Measurements from ENCODE around the gene HNRNPA3.
"Not testable (repeated sequence)": the region's sequence is repeated elsewhere in the genome, so short reads cannot be mapped to it uniquely, and the experiment has no call there.

Gene HNRNPA3

GRCh38 chr2:177234267-177234666, 21.7 kb downstream of the HNRNPA3 start:
- no peak for DNase-seq (ENCODE audit: low spot score)

DNA sequence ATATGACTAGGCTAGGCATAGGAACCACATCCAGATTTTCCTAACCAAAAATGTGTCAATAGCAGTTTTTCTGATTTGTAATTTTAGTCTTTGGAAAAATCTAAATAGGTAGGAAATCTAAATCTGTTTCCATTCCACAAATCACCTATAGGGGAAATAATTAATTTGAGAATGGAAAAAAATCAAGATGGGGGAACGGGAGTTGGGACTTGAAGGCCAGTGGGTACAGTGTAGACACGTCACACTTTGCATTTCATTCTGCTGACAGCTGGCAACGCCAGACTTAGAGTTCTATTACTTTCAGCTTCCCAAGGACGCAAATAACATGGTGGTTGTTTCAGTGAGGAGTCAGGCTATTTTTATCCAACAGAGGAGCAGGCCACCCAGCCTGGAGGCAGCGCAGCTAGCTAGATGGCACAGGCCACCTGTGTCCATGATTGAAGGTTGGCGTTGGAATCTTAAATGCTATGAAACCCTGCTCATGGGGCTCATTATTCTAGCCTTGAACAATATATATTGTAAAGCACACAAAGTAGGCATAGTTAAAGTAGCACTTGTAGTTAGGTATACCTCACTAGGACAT, 23.4 kb downstream of the HNRNPA3 start:
- no peak for DNase-seq (ENCODE audit: low spot score)

- DNase-seq (ENCODE audit: low spot score): no peak
These were observed 25.3 kb downstream of the HNRNPA3 start for GRCh38 chr2:177237932-177238331.

DNA sequence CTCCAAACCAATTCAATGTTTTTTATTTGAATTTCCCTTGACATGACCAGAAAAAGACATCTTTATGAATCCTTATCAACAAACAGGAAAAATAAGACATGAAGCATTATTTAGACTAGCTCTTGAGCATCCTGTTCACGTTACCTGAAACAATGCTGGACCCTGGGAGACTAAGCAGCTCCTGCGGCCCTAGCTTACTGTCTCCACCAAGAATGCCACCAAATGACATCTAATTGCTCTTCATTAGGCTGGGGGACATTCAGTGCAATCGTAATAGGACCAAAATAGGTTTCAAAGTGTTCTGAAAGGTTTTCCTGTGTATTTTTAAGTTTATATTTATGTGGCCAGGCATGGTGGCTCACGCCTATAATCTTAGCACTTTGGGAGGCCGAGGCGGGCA, 26.5 kb downstream of the HNRNPA3 start:
- no peak for DNase-seq (ENCODE audit: low spot score)

GRCh38 chr2:177239932-177240630, 27.5 kb downstream of the HNRNPA3 start:
- DNase-seq (ENCODE audit: low spot score): peak; percentile 35

GRCh38 chr2:177241711-177242120, 29.1 kb downstream of the HNRNPA3 start:
- no peak for DNase-seq (ENCODE audit: low spot score)

DNA sequence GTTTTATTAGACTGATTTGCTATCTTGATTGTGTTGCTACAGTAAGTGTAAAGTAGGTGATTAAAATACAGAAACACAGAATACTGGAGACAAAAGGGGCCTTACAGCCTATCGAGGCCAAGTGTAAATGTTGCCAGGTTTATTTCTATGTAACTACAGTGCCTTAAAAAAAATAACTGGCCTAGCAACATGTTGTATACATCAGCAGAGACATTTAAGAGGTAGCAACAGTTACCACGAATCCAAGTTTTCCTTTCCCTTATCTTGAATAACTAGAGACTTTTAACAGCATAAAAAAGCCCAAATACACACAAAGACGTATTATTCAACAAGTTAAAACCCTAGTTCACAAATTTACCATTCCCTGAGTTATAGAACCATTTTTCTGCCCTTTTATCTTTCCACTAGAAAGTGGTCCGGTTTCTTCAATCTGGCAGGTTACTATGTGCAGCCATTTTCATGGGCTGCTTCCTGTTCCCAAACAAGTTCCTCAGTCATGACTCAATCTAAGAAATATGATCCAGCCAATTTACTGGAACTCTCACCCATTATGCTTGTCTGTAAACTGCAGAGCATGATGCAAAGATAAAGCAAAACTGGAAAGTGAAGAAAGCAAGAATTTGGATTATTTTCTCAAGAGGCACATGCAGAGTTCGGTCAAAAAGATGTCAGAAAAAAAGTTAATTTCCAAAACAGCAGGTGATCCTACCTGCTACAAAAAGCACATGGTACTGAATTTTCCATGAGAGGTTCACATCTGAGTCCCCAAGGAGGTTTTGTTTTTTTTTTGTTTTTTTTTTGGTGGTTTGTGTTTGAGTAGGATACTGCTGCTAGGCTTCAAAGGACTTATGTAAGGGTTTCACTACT, 29.8 kb downstream of the HNRNPA3 start:
- peak; percentile 89 for DNase-seq (ENCODE audit: low spot score)

DNA sequence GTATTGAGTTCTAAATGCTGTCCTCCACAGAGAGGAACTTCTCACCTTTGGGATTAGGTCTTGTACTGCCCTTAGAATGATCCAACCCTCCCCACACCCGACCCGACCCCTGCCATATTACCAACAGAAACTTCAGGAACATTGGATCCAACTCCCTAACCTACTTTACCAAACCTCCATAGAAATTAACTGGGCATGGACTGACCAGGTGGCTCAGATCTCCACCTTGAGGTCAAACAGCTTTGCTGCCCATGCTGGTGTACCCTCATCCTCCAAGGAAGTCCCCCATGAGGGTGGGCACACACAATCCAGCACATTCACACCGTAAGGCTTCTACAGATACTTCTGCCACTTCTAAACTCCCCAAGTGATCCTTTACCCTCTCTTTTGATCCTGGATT, 30.5 kb downstream of the HNRNPA3 start:
- no peak for DNase-seq (ENCODE audit: low spot score)

DNA sequence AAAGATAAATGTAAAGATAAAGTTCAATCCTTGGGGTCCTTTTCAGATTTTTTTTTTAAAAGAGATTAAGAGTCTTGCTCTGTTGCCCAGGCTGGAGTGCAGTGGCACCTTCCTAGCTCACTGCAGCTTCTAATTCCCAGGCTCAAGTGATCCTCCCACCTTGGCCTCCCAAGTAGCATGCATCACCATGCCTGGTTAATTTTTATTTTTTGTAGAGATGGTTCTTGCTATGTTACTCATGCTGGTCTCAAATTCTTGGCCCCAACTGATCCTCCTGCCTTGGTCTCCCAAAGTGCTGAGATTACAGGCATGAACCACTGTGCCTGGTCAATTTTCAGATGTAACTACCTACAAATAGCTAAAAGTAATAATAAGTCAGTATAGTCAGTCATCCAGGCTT, 30.9 kb downstream of the HNRNPA3 start:
- no peak for DNase-seq (ENCODE audit: low spot score)

- DNase-seq (ENCODE audit: low spot score): no peak
These were observed 31.7 kb downstream of the HNRNPA3 start for GRCh38 chr2:177244244-177244771.

- DNase-seq (ENCODE audit: low spot score): peak; percentile 87
These were observed 32.4 kb downstream of the HNRNPA3 start for GRCh38 chr2:177245010-177245422.

GRCh38 chr2:177246000-177246399, 33.4 kb downstream of the HNRNPA3 start:
- no peak for DNase-seq (ENCODE audit: low spot score)

- not testable (repeated sequence) for DNase-seq (ENCODE audit: low spot score)
These were observed 34.0 kb downstream of the HNRNPA3 start for GRCh38 chr2:177246523-177247030.

DNA sequence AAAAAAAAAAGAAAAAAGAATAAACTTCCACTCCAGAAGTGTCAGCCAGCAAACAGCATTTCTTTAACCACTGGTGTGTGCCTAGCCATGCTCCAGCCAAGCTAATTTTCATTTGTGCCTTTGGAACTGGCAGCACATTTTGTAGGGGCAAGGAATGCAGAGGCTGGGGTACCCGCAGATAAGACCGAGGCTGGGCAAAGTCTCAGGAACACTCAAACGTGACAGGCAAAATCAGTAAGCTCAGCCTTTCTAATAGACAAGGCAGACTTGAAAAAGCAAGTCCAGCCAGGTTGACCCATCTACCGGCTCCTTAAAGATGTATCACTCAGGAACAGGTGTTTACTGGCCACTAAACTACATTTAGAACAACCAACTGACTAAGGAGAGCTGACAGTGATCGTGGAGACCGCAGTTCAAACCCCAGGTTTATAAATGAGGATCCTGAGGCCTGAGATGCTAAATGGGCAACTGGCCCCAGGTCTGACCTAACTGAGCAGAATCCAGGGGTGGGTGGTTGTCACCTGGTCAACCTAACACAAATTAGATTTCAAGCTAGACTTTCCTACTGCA, 35.2 kb downstream of the HNRNPA3 start:
- DNase-seq (ENCODE audit: low spot score): no peak

DNA sequence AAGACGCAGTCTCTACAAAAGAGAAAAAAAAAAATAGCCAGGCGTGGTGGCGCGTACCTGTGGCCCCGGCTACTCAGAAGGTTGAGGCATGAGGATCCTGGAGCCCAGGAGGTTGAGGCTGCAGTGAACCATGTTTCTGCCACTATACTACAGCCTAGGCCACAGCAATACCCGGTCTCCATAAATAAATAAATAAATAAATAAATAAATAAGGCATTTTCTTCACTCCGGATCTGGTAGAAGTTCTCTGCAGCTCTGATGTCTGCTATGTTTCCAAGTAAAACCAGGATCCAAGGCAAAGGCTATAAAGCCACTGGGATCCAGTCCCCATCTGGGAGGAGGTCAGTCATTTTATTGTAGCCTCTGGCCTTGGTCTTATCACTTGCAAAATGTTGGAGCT, 36.4 kb downstream of the HNRNPA3 start:
- DNase-seq (ENCODE audit: low spot score): no peak

GRCh38 chr2:177250461-177250860, 37.9 kb downstream of the HNRNPA3 start:
- DNase-seq (ENCODE audit: low spot score): no peak

- DNase-seq (ENCODE audit: low spot score): no peak
These were observed 38.6 kb downstream of the HNRNPA3 start for GRCh38 chr2:177251165-177251542.

GRCh38 chr2:177252808-177253531, 40.4 kb downstream of the HNRNPA3 start:
- DNase-seq (ENCODE audit: low spot score): no peak

GRCh38 chr2:177253704-177254103, 41.1 kb downstream of the HNRNPA3 start:
- no peak for DNase-seq (ENCODE audit: low spot score)

GRCh38 chr2:177254433-177255226, 42.0 kb downstream of the HNRNPA3 start:
- DNase-seq (ENCODE audit: low spot score): no peak

- DNase-seq (ENCODE audit: low spot score): no peak
These were observed 42.6 kb downstream of the HNRNPA3 start for GRCh38 chr2:177255227-177255601.

Measured in AG08395 (cell line).